H9 (cell line): ENCODE results near the gene OMA1. TPM values are rescaled to one million over a fixed set of nuclear protein-coding genes. Genes with fewer than 3 reads are reported as not detected.

Experiments used
- DNase-seq: peaks from one replicate; pipeline ENCODE4 v3.0.0-alpha.2; 2017
- H2AFZ ChIP-seq: one replicate; pipeline ENCODE4 v1.6.1; 2013; ENCODE audit warnings: mild to moderate bottlenecking, low read length, control low read depth, moderate library complexity
- H2AK5ac ChIP-seq: 2 replicates; pipeline ENCODE4 v1.6.1; 2013; ENCODE audit warnings: low read length, control low read depth, mixed read lengths; ENCODE audit not compliant: insufficient read length
- H2BK120ac ChIP-seq: one replicate; pipeline ENCODE4 v1.6.1; 2013; ENCODE audit warnings: low read depth, mild to moderate bottlenecking, low read length, control low read depth, inconsistent platforms; ENCODE audit not compliant: poor library complexity, severe bottlenecking
- H2BK12ac ChIP-seq: 2 replicates; pipeline ENCODE4 v1.6.1; 2013; ENCODE audit warnings: low read length, control low read depth, mixed read lengths, low read depth; ENCODE audit not compliant: insufficient read length
- H2BK15ac ChIP-seq: 2 replicates; pipeline ENCODE4 v1.6.1; 2013; ENCODE audit warnings: low read depth, low read length, control low read depth
- H2BK20ac ChIP-seq: one replicate; pipeline ENCODE4 v1.6.1; 2013; ENCODE audit warnings: low read depth, mild to moderate bottlenecking, low read length, control low read depth, inconsistent platforms; ENCODE audit not compliant: poor library complexity, severe bottlenecking
- H2BK5ac ChIP-seq: 2 replicates; pipeline ENCODE4 v1.6.1; 2013; ENCODE audit warnings: low read length, control low read depth, mixed read lengths; ENCODE audit not compliant: insufficient read length
- H3K14ac ChIP-seq: 2 replicates; pipeline ENCODE4 v1.6.1; 2013; ENCODE audit warnings: low read length, control low read depth; ENCODE audit not compliant: insufficient read depth
- H3K18ac ChIP-seq: 2 replicates; pipeline ENCODE4 v1.6.1; 2013; ENCODE audit warnings: low read depth, mild to moderate bottlenecking, mixed read lengths, low read length, control low read depth; ENCODE audit not compliant: insufficient read length
- H3K23ac ChIP-seq: 2 replicates; pipeline ENCODE4 v1.6.1; 2013; ENCODE audit warnings: low read length, control low read depth, mixed read lengths, low read depth; ENCODE audit not compliant: insufficient read length
- H3K23me2 ChIP-seq: 2 replicates; pipeline ENCODE4 v1.6.1; 2013; ENCODE audit warnings: low read depth, mild to moderate bottlenecking, mixed read lengths, low read length, control low read depth; ENCODE audit not compliant: insufficient read length, poor library complexity, severe bottlenecking
- H3K27ac ChIP-seq: 2 replicates; pipeline ENCODE4 v1.5.1; 2013; ENCODE audit warnings: low read length, control low read depth, mixed read lengths, low read depth; ENCODE audit not compliant: insufficient read length
- H3K27me3 ChIP-seq: 2 replicates; pipeline ENCODE4 v1.6.1; 2013; ENCODE audit warnings: low read length, control low read depth, inconsistent platforms; ENCODE audit not compliant: insufficient read depth
- H3K4ac ChIP-seq: 2 replicates; pipeline ENCODE4 v1.6.1; 2013; ENCODE audit warnings: low read depth, mild to moderate bottlenecking, control low read depth, inconsistent platforms, low read length, moderate library complexity
- H3K4me1 ChIP-seq: 2 replicates; pipeline ENCODE4 v1.6.1; 2013; ENCODE audit warnings: low read length, control low read depth, inconsistent platforms; ENCODE audit not compliant: insufficient read depth
- H3K4me2 ChIP-seq: 2 replicates; pipeline ENCODE4 v1.6.1; 2013; ENCODE audit warnings: low read length, control low read depth, mixed read lengths; ENCODE audit not compliant: insufficient read length, insufficient read depth
- H3K56ac ChIP-seq: 2 replicates; pipeline ENCODE4 v1.6.1; 2013; ENCODE audit warnings: low read depth, mild to moderate bottlenecking, mixed read lengths, low read length, control low read depth; ENCODE audit not compliant: insufficient read length
- H3K79me1 ChIP-seq: 2 replicates; pipeline ENCODE4 v1.6.1; 2013; ENCODE audit warnings: low read depth, mild to moderate bottlenecking, moderate library complexity, low read length, control low read depth, inconsistent platforms; ENCODE audit not compliant: insufficient read depth, poor library complexity, severe bottlenecking
- H3K79me2 ChIP-seq: 2 replicates; pipeline ENCODE4 v1.6.1; 2013; ENCODE audit warnings: low read length, control low read depth, inconsistent platforms; ENCODE audit not compliant: insufficient read depth
- H3K9ac ChIP-seq: 2 replicates; pipeline ENCODE4 v1.6.1; 2013; ENCODE audit warnings: low read length, control low read depth, mixed read lengths; ENCODE audit not compliant: insufficient read length; ENCODE audit errors: extremely low read depth
- H3K9me3 ChIP-seq: one replicate; pipeline ENCODE4 v1.6.1; 2013; ENCODE audit warnings: low read depth, low read length, inconsistent platforms; ENCODE audit not compliant: control insufficient read depth
- H3T11ph ChIP-seq: one replicate; pipeline ENCODE4 v1.6.1; 2013; ENCODE audit warnings: mild to moderate bottlenecking, low read length, control low read depth, inconsistent platforms
- H4K20me1 ChIP-seq: one replicate; pipeline ENCODE4 v1.6.1; 2013; ENCODE audit not compliant: control insufficient read depth, insufficient read length, insufficient read depth
- H4K5ac ChIP-seq: 2 replicates; pipeline ENCODE4 v1.6.1; 2013; ENCODE audit warnings: low read depth, mild to moderate bottlenecking, mixed read lengths, low read length, control low read depth; ENCODE audit not compliant: insufficient read length
- H4K8ac ChIP-seq: replicated peaks from 2 replicates; pipeline ENCODE4 v1.6.1; 2013; ENCODE audit warnings: low read length, control low read depth, mixed read lengths, low read depth; ENCODE audit not compliant: insufficient read length
- H4K91ac ChIP-seq: 2 replicates; pipeline ENCODE4 v1.6.1; 2013; ENCODE audit warnings: low read depth, mild to moderate bottlenecking, moderate library complexity, mixed read lengths, low read length, control low read depth; ENCODE audit not compliant: insufficient read length
- H3K27ac Mint-ChIP-seq, 3 experiments: 2 replicates in 2 of 3; 3 replicates in 1 of 3; pipeline ENCODE4 v1.8.0; 2020 to 2021; ENCODE audit warnings: mixed read lengths in 3 of 3, mild to moderate bottlenecking in 1 of 3, moderate library complexity in 1 of 3
- H3K27me3 Mint-ChIP-seq: 2 replicates; pipeline ENCODE4 v1.8.0; 2021; ENCODE audit warnings: low read depth, mild to moderate bottlenecking, moderate library complexity, mixed read lengths
- H3K36me3 Mint-ChIP-seq, 3 experiments: 2 replicates in 2 of 3; 3 replicates in 1 of 3; pipeline ENCODE4 v1.8.0; 2020 to 2021; ENCODE audit warnings: low read depth in 3 of 3, mixed read lengths in 3 of 3; ENCODE audit not compliant: insufficient read depth in 1 of 3
- H3K4me1 Mint-ChIP-seq, 2 experiments: 2 replicates each; pipeline ENCODE4 v1.8.0; 2020; ENCODE audit warnings: mixed read lengths in 2 of 2
- H3K4me3 Mint-ChIP-seq, 2 experiments: 2 replicates in 1 of 2; 3 replicates in 1 of 2; pipeline ENCODE4 v1.8.0; 2020 to 2021; ENCODE audit warnings: mild to moderate bottlenecking in 2 of 2, mixed read lengths in 2 of 2, moderate library complexity in 1 of 2
- H3K9me3 Mint-ChIP-seq, 2 experiments: 2 replicates in 1 of 2; 3 replicates in 1 of 2; pipeline ENCODE4 v1.8.0; 2020; ENCODE audit warnings: mild to moderate bottlenecking in 2 of 2, mixed read lengths in 2 of 2, moderate library complexity in 1 of 2
- WGBS: extraction: QIAGEN DNeasy Blood & Tissue Kit; methylation state at CpG from one replicate; pipeline ENCODE4 v1.1.7; 2013; ENCODE audit warnings: missing lambda C conversion rate, low lambda C conversion rate, mixed read lengths; ENCODE audit not compliant: insufficient read length; ENCODE audit errors: extremely low coverage; 5-methylcytosine and 5-hydroxymethylcytosine counted together
- total RNA-seq: library from RNA; stranded (reverse); gene quantifications from 2 replicates; pipeline ENCODE4 v1.2.1, GENCODE V29; 2021
- TF ChIP-seq, protein P1 (sequence below): fragments of 200-600 bp; sonication (generic); conservative IDR thresholded peaks from 3 replicates; pipeline ENCODE4 v1.8.0; 2021; ENCODE audit warnings: antibody characterized with exemption, mild to moderate bottlenecking

The OMA1 gene
- total RNA-seq, 1 experiment from 2014 or later: 12.9 TPM

DNA sequence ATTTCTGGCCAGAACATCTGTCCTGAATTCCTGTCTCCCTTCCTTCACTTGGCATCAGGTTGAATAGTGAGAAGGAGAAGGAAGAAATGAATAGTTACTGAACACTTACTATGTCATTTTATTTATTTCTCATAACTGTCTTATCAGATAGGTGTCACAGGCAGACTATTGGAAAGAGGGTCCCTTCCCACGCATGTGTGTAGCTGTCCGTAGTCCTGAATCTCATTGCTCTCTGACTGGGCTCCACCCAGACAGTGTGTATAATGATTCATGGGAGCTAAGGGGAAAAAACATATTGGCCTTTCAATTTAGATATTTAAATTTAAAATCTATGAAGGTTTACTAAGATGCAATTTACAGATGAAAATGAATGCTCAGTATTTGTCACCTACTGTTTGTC is 86.1 kb downstream of the OMA1 start:
- Histone ChIP-seq H3K9ac (no peak overlapping the region), H3K4me1 (no peaks in the 10 kb centered on the region)

More for the DNA sequence above, 86.1 kb downstream of the OMA1 start:
- no peak overlapping the region for H3K18ac ChIP-seq
- H3K56ac ChIP-seq: no peak overlapping the region
- H2BK15ac ChIP-seq: no peak overlapping the region
- no peaks in the 10 kb centered on the region for H3K27me3 Mint-ChIP-seq
- H3K23me2 ChIP-seq: no peaks in the 10 kb centered on the region
- no peak overlapping the region for H3K23ac ChIP-seq
- H4K91ac ChIP-seq: no peak overlapping the region
- H3K4ac ChIP-seq: no peak overlapping the region
- H3K4me1 Mint-ChIP-seq: no peaks in the 10 kb centered on the region; a peak in 1 of 4 replicates
- H3K9me3 ChIP-seq: no peaks in the 10 kb centered on the region
- no peaks in the 10 kb centered on the region for H3K9me3 Mint-ChIP-seq
- no peak overlapping the region for H2BK12ac ChIP-seq
- no peak overlapping the region for H3T11ph ChIP-seq
- no peak for DNase-seq
- TF ChIP-seq, protein P1, sequence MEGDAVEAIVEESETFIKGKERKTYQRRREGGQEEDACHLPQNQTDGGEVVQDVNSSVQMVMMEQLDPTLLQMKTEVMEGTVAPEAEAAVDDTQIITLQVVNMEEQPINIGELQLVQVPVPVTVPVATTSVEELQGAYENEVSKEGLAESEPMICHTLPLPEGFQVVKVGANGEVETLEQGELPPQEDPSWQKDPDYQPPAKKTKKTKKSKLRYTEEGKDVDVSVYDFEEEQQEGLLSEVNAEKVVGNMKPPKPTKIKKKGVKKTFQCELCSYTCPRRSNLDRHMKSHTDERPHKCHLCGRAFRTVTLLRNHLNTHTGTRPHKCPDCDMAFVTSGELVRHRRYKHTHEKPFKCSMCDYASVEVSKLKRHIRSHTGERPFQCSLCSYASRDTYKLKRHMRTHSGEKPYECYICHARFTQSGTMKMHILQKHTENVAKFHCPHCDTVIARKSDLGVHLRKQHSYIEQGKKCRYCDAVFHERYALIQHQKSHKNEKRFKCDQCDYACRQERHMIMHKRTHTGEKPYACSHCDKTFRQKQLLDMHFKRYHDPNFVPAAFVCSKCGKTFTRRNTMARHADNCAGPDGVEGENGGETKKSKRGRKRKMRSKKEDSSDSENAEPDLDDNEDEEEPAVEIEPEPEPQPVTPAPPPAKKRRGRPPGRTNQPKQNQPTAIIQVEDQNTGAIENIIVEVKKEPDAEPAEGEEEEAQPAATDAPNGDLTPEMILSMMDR: no peak
- no peaks in the 10 kb centered on the region for H3K27me3 ChIP-seq
- no peaks in the 10 kb centered on the region for H3K79me1 ChIP-seq
- no peaks in the 10 kb centered on the region for H3K79me2 ChIP-seq
- no peak overlapping the region for H3K4me2 ChIP-seq
- no peak overlapping the region for H2BK20ac ChIP-seq
- H2BK5ac ChIP-seq: no peak overlapping the region
- H2AK5ac ChIP-seq: no peak overlapping the region
- WGBS: no CpG with 5 or more reads among the region's 2 CpGs
- H3K36me3 Mint-ChIP-seq: no peaks in the 10 kb centered on the region
- no peak overlapping the region for H3K27ac Mint-ChIP-seq
- no peak overlapping the region for H2BK120ac ChIP-seq
- H4K8ac ChIP-seq: no peak overlapping the region
- no peak overlapping the region for H3K4me3 Mint-ChIP-seq
- no peaks in the 10 kb centered on the region for H4K20me1 ChIP-seq
- H4K5ac ChIP-seq: no peak overlapping the region
- H3K14ac ChIP-seq: no peak overlapping the region
- no peak overlapping the region for H2AFZ ChIP-seq
- no peak overlapping the region for H3K27ac ChIP-seq
